Skeletal muscle tissue (tissue), 4 donors: ENCODE data around the gene PLCE1. TPM values are rescaled to one million over a fixed set of nuclear protein-coding genes. Genes with fewer than 3 reads are reported as not detected.

ENCODE experiments used
- H3K27ac ChIP-seq: one replicate; pipeline ENCODE4 v1.7.0; 2013; ENCODE audit warnings: mild to moderate bottlenecking, low read depth, low read length, inconsistent platforms
- H3K27me3 ChIP-seq, 3 donors: one replicate each; pipeline ENCODE4 v1.7.0; 2013; ENCODE audit warnings: low read length in 3 of 3; ENCODE audit not compliant: control insufficient read depth in 3 of 3, insufficient read depth in 3 of 3
- H3K36me3 ChIP-seq, 3 donors: one replicate each; pipeline ENCODE4 v1.7.0; 2013; ENCODE audit warnings: low read length in 3 of 3; ENCODE audit not compliant: control insufficient read depth in 3 of 3, insufficient read depth in 3 of 3
- H3K4me1 ChIP-seq, 3 donors: one replicate each; pipeline ENCODE4 v1.7.0; 2013; ENCODE audit warnings: low read length in 3 of 3, mild to moderate bottlenecking in 3 of 3; ENCODE audit not compliant: control insufficient read depth in 3 of 3, insufficient read depth in 3 of 3
- H3K4me3 ChIP-seq, 3 donors: one replicate each; pipeline ENCODE4 v1.7.0; 2013; ENCODE audit warnings: low read length in 3 of 3
- H3K9ac ChIP-seq, 3 donors: one replicate each; pipeline ENCODE4 v1.7.0; 2013; ENCODE audit warnings: low read length in 3 of 3, mild to moderate bottlenecking in 3 of 3, moderate library complexity in 2 of 3, low read depth in 1 of 3
- H3K9me3 ChIP-seq, 3 donors: one replicate each; pipeline ENCODE4 v1.7.0; 2013; ENCODE audit warnings: low read length in 3 of 3; ENCODE audit not compliant: control insufficient read depth in 3 of 3
- total RNA-seq: library from RNA; depleted of rRNA; stranded (reverse); fragments of >200 nt; gene quantifications from one replicate; pipeline ENCODE4 v1.2.3, GENCODE V29; 2014
- donor health status: Osteomylitis.

The PLCE1 gene
- total RNA-seq, 1 donor from 2014 or later = 29.2 TPM

GRCh38 chr10:94002156-94002555, 8.4 kb downstream of the PLCE1 start:
- Histone ChIP-seq H3K27me3 (no peaks in the 10 kb centered on the region), H3K4me1 (peaks cover 22 to 31% (median 26%) of the 10 kb centered on the region in 3 donors), H3K4me3 (no peak overlapping the region), H3K36me3 (no peaks in the 10 kb centered on the region), H3K27ac (peak overlapping the region; percentile 76), H3K9me3 (no peaks in the 10 kb centered on the region), H3K9ac (peak overlapping the region in 2 of 3 donors; percentile 12 to 27)

GRCh38 chr10:94003488-94003887, 9.8 kb downstream of the PLCE1 start:
- Histone ChIP-seq H3K9ac (no peak overlapping the region), H3K27ac (no peak overlapping the region), H3K36me3 (no peaks in the 10 kb centered on the region), H3K4me3 (no peak overlapping the region), H3K9me3 (no peaks in the 10 kb centered on the region), H3K27me3 (no peaks in the 10 kb centered on the region), H3K4me1 (peaks cover 24 to 31% (median 26%) of the 10 kb centered on the region in 3 donors)

DNA sequence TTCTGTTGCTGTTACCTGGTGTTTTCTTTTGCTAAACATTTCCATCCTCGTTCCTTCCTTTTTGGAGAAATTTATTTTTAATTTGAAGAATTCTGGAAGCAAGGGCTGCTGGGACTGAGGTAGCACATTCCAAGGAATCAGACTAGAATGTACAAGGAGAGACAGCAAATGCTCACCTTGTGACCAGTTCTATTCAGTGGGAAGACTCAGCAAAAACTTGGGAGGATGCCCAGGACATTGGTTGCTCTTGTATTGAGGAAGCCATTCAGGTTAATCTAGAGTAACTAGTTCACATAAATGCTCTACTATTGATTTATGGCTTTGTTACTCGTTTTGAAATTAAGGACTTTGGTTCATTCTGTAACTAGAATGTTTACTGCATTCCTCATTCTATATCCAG, 11.3 kb downstream of the PLCE1 start:
- no peaks in the 10 kb centered on the region for H3K27me3 ChIP-seq
- H3K4me3 ChIP-seq = no peak overlapping the region
- peaks cover 21 to 25% (median 24%) of the 10 kb centered on the region in 3 donors for H3K4me1 ChIP-seq
- H3K9ac ChIP-seq = no peak overlapping the region
- H3K36me3 ChIP-seq = no peaks in the 10 kb centered on the region
- H3K9me3 ChIP-seq = no peaks in the 10 kb centered on the region
- H3K27ac ChIP-seq = no peak overlapping the region

GRCh38 chr10:94006591-94007550, 13.1 kb downstream of the PLCE1 start:
- Histone ChIP-seq H3K27me3 (no peaks in the 10 kb centered on the region), H3K36me3 (no peaks in the 10 kb centered on the region), H3K4me3 (no peak overlapping the region), H3K27ac (no peak overlapping the region), H3K4me1 (peaks cover 7 to 20% (median 12%) of the 10 kb centered on the region in 3 donors), H3K9me3 (no peaks in the 10 kb centered on the region), H3K9ac (peak overlapping the region in 1 of 3 donors; percentile 28)

DNA sequence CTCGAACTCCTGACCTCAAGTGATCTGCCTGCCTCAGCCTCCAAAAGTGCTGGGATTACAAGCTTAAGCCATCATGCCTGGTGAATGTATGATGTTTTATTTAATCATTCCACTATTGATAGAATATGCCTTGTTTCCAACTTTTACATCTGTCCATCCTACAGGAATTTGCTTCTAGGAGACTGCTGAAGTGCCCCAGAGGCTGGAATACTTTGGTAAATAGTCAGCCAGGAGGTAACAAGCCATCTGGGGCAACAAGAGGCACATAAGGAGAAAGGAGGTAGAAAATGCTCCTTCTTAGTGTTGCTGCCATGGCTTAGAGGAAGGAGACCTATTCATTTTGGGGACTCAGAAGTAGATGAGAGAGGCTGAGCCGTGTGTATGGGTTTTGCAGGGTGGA, 14.8 kb downstream of the PLCE1 start:
- no peaks in the 10 kb centered on the region for H3K36me3 ChIP-seq
- H3K4me3 ChIP-seq = no peak overlapping the region
- peaks cover 9 to 24% (median 12%) of the 10 kb centered on the region in 3 donors for H3K4me1 ChIP-seq
- H3K27me3 ChIP-seq = no peaks in the 10 kb centered on the region
- H3K9me3 ChIP-seq = no peaks in the 10 kb centered on the region
- no peak overlapping the region for H3K27ac ChIP-seq
- no peak overlapping the region for H3K9ac ChIP-seq

DNA sequence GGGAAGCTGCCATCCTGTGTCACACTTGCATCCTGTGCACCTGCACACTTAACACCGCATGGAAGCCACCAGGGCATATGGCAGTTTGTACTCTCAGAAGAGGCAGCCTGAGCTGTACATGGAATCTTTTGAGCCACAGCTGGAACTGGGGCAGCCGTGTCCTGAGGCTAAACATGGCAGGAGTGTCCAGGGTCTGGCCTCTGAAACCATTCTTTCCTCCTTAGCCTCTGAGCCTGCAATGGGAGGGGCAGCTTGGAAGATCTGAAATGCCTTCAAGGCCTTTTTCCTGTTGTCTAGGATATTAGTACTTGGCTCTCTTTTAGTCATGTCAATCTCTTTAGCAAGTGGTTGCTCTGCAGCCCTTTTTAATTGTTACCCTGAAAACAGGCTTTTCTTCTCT, 16.4 kb downstream of the PLCE1 start:
- Histone ChIP-seq H3K27ac (no peak overlapping the region), H3K36me3 (no peaks in the 10 kb centered on the region), H3K27me3 (no peaks in the 10 kb centered on the region), H3K4me1 (peaks cover 9 to 24% (median 12%) of the 10 kb centered on the region in 3 donors), H3K4me3 (no peak overlapping the region), H3K9ac (no peak overlapping the region), H3K9me3 (no peaks in the 10 kb centered on the region)

- H3K9ac ChIP-seq = no peak overlapping the region
- H3K4me3 ChIP-seq = no peak overlapping the region
- H3K9me3 ChIP-seq = no peaks in the 10 kb centered on the region
- no peak overlapping the region for H3K27ac ChIP-seq
- H3K4me1 ChIP-seq = peaks cover 9 to 21% (median 12%) of the 10 kb centered on the region in 3 donors
- no peaks in the 10 kb centered on the region for H3K36me3 ChIP-seq
- H3K27me3 ChIP-seq = no peaks in the 10 kb centered on the region
Observed at GRCh38 chr10:94010886-94011285, 17.2 kb downstream of the PLCE1 start.

GRCh38 chr10:94011296-94011695, 17.6 kb downstream of the PLCE1 start:
- H3K9ac ChIP-seq = no peak overlapping the region
- no peaks in the 10 kb centered on the region for H3K9me3 ChIP-seq
- H3K27ac ChIP-seq = no peak overlapping the region
- H3K36me3 ChIP-seq = no peaks in the 10 kb centered on the region
- H3K4me1 ChIP-seq = peaks cover 9 to 21% (median 12%) of the 10 kb centered on the region in 3 donors
- H3K4me3 ChIP-seq = no peak overlapping the region
- H3K27me3 ChIP-seq = no peaks in the 10 kb centered on the region

DNA sequence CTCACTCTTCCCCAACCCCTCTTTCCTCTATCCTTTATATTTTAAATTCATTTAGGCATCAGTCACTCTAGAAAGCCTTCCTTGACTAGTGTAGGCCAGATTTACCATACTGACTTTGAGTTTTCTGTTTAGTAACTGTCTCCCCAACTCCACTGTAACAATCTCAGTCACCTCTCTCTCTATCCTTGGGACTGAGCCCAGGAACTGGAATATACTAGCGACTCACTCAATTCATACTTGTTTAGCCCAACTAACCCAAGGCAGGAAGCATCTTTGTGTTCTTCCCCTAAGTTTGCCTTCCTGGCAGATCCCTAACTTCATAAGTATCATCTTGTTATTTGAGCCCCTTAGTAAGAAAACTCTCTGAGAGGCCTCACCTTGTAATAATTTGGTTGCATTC, 19.1 kb downstream of the PLCE1 start:
- H3K9ac ChIP-seq = no peak overlapping the region
- no peaks in the 10 kb centered on the region for H3K9me3 ChIP-seq
- no peak overlapping the region for H3K4me3 ChIP-seq
- peaks cover 2 to 15% (median 5%) of the 10 kb centered on the region in 3 donors for H3K4me1 ChIP-seq
- H3K27me3 ChIP-seq = no peaks in the 10 kb centered on the region
- H3K27ac ChIP-seq = no peak overlapping the region
- no peaks in the 10 kb centered on the region for H3K36me3 ChIP-seq

- no peak overlapping the region for H3K27ac ChIP-seq
- no peaks in the 10 kb centered on the region for H3K36me3 ChIP-seq
- H3K27me3 ChIP-seq = no peaks in the 10 kb centered on the region
- H3K4me1 ChIP-seq = peaks cover 2 to 15% (median 5%) of the 10 kb centered on the region in 3 donors
- no peak overlapping the region for H3K4me3 ChIP-seq
- no peak overlapping the region for H3K9ac ChIP-seq
- H3K9me3 ChIP-seq = no peaks in the 10 kb centered on the region
Observed at GRCh38 chr10:94013331-94013760, 19.6 kb downstream of the PLCE1 start.
